ENCODE measurements around the gene TPSG1.

TPSG1 gene

DNA sequence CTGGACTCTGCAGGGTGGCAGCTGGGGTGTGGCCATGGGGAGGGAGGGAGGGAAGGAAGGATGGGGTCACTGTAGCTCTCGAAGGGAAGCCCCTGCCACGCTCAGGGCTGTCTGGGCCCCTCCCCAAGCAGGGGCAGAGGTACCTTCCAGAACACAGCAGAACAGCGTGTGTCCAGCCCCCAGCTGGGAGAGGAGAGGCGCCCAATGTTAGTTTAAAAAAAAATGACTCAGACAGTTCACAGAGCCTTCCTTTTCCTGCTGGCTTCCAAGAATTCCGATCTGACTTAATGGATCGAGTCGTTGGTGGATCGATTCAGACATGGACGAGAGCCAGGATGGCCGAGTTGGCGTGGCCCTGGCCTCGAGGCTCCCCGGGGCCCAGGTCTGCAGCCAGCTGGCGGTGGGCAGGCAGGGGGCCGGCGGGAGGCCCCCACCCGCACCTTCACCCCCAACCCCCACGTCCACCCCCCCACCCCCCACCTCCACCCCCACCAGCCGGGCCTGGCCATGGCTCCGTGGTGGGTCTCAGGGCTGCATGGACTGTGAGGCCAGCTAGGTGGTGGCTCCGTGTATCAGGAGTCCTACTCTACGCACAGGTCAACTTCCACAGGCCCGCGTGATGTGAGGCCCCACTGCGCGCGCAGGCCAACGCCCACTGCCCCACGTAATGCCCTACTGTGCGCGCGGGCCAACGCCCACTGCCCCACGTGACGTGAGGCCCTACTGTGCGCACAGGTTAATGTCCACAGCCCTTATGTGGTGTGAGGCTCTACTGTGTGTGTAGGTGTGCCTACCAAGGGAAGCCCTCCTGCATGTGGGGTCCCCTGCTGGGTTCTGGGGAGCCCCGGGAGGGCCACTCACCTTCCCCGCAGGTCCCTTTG is 50.4 kb downstream of the TPSG1 start:
- DNase-seq, result no peak

- no peak for DNase-seq
Observed at GRCh38 chr16:1173788-1174451, 51.1 kb downstream of the TPSG1 start.

- DNase-seq, result no peak
Observed at GRCh38 chr16:1172651-1173050, 52.4 kb downstream of the TPSG1 start.

DNA sequence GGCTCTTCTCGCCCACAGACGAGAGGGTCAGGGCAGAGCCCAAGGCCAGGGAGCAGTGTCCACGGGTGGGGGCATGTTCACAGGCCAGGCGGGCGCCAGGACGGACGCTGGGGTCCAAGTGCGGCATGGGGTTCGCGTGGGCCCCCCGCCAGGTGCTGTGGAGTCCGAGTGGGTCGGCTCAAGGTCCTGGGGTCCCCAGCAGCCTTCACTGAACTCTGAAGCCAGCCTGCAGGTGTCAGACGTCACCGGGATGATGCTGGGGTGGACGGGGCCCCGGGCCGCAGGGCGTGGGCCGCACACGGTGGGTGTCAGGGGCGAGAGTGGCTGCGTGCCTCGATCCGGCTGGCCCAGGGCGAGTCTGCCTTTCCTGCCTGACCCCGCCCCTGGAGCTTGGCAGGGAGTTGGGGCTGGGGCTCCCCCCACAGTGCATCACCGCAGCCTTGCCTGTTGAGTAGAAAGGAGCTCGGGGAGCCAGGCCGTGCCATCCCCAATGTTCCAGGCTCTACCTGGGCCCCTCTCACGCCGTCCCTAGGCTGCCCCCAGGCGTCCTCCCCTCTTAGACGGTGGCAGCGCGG is 53.1 kb downstream of the TPSG1 start:
- DNase-seq, result no peak

Data from NCI-H446 (cell line).